IPS-18c (cell line): ENCODE data around the gene SLAMF1.

Experiments
- H3K4me3 ChIP-seq: 2 replicates; pipeline ENCODE4 v1.7.0; 2013; ENCODE audit warnings: low read depth, mild to moderate bottlenecking, low read length, moderate library complexity; ENCODE audit not compliant: insufficient read depth
- H3K9me3 ChIP-seq: one replicate; pipeline ENCODE4 v1.6.1; 2013; ENCODE audit warnings: mild to moderate bottlenecking, low read length, moderate library complexity; ENCODE audit not compliant: control insufficient read depth, insufficient read depth

Gene SLAMF1

DNA sequence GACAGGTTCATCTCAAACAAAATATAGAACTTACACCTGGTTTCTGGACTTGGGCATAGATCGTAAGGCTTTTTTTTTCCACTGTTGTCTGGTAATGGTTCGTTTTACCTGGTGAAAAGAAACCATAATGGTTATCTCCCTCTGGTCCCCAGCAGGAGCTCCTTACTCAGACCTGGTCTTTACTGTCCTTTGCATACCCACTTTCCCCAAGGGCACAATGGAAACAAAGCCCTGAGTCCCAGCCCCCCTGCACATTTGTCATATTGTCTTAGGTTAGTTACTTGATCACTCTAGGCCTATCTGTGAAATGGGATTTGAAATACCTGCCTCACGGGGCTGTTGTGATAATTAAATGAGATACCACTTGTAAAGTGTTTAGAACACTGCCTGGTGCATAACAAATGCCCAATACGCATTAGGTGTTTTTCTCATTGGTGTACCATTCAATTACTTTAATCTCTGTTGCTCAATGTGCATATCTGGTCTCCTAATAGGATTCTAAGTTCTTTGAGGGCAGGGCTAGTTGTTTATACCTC, 27.0 kb downstream of the SLAMF1 start:
- no peak overlapping the region for H3K4me3 ChIP-seq
- H3K9me3 ChIP-seq: no peaks in the 10 kb centered on the region

DNA sequence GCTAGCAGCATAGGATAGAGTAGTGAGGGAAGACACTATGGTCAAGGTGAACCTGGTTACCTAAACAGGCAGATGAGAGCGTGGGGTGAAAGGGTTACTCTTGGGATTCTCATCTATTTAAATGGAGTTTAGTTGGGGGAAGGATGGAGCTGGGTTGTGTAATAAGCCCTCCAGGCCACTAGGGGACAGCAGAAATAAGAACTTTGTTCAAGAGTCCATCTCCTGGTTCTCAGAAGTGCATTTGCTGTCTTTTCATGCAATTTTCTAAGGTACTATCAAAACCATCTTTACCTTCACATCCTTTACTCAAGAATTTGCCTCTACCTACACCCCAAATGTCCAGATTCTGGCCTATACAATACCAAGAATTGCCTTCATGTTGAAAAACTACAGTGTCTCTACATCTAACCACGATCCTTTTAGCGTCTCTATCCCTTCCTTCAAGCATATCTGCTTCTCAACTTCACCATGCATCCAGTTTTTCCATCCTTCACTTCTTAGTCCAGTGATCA, 28.0 kb downstream of the SLAMF1 start:
- no peaks in the 10 kb centered on the region for H3K9me3 ChIP-seq
- H3K4me3 ChIP-seq: no peak overlapping the region

DNA sequence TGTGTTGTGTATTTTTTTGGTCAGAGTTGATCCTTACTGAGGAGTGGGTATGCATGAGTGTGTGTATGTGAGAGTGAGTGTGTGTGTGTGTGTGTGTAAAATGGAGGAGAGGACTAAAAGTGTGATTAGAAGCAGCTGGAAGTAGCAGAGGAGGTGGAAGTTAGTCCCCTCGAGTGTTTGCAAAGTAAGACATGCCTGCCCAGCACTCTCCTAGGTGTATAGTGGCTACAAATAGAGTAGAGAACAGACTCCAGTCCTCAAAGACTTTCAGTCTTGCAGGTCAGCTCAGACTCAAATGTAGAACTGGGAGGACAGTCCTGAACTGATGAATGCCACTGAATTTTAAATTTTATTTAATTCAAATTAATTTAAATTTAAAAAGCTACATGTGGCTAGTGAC, 28.5 kb downstream of the SLAMF1 start:
- no peak overlapping the region for H3K4me3 ChIP-seq
- H3K9me3 ChIP-seq: no peaks in the 10 kb centered on the region

- Histone ChIP-seq H3K4me3 (no peak overlapping the region), H3K9me3 (no peaks in the 10 kb centered on the region)
These were observed 31.2 kb downstream of the SLAMF1 start for GRCh38 chr1:160615660-160616059.

GRCh38 chr1:160614410-160614809, 32.4 kb downstream of the SLAMF1 start:
- Histone ChIP-seq H3K9me3 (no peaks in the 10 kb centered on the region), H3K4me3 (no peak overlapping the region)

GRCh38 chr1:160612613-160613218, 34.1 kb downstream of the SLAMF1 start:
- Histone ChIP-seq H3K9me3 (no peaks in the 10 kb centered on the region), H3K4me3 (no peak overlapping the region)

- Histone ChIP-seq H3K9me3 (no peaks in the 10 kb centered on the region), H3K4me3 (no peak overlapping the region)
These were observed 36.1 kb downstream of the SLAMF1 start for GRCh38 chr1:160610569-160611242.

DNA sequence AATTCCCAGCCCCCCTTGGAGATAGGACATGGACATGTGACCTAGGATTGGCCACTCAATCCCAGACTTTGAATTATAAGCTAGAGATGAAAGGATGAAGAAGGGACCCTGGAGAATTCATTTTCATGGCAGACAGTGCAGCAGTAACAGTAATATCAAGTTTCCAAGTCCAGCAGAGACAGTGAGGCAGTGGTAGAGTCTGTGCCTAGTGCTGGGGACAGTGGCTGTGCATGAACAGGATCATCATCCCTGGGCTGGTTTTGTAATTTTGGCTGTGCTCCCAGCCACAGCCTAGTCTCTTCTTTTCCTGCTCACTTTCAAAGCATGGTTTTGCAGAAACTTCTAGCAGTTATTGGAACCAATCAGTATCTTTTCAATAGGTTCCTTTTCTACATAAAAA, 37.9 kb downstream of the SLAMF1 start:
- Histone ChIP-seq H3K9me3 (no peaks in the 10 kb centered on the region), H3K4me3 (no peak overlapping the region)

GRCh38 chr1:160608514-160608913, 38.3 kb downstream of the SLAMF1 start:
- no peak overlapping the region for H3K4me3 ChIP-seq
- no peaks in the 10 kb centered on the region for H3K9me3 ChIP-seq

DNA sequence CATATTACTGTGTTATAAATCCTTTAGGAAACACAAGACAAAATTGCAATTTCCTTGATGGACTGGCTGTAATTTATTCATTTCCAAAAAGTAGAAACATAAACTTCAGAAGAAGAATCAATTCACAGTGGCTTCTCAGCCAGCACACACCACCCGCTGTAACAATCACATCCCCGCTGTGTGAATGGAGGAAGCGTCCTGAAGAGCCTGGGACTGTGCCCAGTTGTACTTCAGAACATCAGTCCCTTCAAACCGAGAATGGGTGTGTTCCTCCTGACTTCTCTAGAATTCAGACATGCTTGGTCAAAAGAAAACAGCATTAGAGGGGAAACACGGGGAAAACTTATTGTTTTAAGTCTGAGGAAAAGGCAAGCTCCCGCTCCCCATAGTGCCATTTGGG, 38.8 kb downstream of the SLAMF1 start:
- Histone ChIP-seq H3K4me3 (no peak overlapping the region), H3K9me3 (no peaks in the 10 kb centered on the region)

DNA sequence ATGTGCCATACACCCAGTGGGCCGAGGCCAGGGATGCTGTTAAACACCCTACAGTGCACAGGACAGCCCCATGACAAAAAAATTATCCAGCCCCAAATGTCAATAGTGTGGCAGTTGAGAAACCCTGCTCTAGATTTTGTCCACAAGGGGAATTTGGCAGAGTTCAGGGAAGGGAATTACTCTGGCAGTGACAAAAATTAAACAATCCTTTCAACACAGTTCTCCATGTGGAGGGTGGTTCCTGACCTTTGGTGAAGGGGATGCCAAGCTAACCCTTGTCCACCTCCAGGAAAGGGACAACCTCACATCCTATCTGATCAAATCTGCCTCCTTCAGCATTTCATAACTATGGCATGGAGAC, 39.2 kb downstream of the SLAMF1 start:
- H3K9me3 ChIP-seq: no peaks in the 10 kb centered on the region
- H3K4me3 ChIP-seq: no peak overlapping the region

DNA sequence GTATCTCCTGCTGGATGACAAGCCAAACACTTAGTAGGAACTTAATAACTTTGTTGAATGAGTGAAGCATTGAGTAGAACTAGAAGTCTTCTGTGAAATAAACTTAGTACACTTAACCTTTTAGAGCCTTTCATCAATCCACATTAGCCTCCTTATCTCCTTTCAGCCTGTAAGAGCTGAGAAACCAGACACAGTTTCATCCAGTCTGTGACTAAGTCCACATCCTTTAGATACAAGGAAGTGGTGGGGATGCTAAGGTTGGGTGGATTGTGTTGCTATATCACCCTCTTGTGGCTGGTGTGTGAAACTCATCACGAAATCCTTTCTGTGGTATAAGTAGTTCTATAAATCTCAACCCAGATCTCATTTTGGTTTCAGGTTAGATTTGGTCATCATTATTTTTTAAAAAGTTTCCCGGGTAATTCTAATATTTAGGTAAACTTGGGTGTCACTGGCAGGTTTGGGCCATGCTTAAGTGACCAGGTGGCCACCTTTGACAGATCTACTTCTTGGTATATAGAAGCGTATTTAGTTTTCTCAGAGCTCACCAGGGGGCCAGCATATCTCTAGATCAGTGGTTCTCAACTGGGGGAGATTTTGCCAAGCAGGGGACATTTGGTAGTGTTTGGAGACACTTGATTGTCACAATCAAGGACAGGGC, 39.7 kb downstream of the SLAMF1 start:
- Histone ChIP-seq H3K9me3 (no peaks in the 10 kb centered on the region), H3K4me3 (no peak overlapping the region)

GRCh38 chr1:160606611-160607010, 40.2 kb downstream of the SLAMF1 start:
- H3K4me3 ChIP-seq: no peak overlapping the region
- no peaks in the 10 kb centered on the region for H3K9me3 ChIP-seq

DNA sequence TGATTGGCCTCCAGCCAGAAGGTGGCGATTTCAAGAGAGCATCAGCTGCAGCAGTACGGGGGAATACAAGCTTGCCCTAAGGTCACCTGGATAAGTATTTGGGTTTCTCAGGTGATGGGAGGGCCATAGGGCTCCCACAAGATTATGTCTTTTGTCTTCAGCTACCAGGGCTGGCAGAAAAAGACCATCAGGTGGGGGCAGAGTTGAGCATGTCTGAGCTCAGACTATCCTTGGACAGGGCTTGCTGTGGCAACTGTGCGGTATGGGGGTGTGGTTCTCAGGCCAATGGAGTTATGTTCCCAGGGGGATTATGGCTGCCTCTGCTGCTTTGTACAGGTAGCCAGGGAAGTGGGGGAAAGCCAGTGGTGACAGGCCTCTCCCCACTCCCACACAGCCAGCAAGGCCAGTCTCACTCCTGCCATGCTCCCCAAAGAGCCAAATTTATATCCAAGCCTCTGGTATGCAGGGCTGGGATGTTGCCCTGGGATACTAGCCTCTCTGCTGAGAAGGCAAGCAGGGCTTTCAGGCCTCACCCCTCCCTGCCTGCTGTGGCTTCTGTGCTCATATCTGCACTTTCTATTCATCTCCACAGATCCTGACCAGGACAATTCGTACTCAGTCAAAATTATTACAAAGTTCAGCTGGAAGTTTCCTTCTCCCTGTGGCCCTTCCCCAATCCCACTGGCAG, 40.9 kb downstream of the SLAMF1 start:
- H3K4me3 ChIP-seq: no peak overlapping the region

GRCh38 chr1:160605205-160605604, 41.6 kb downstream of the SLAMF1 start:
- Histone ChIP-seq H3K4me3 (no peak overlapping the region), H3K9me3 (no peaks in the 10 kb centered on the region)

More for the DNA sequence above, 40.9 kb downstream of the SLAMF1 start:
- H3K9me3 ChIP-seq: no peaks in the 10 kb centered on the region

DNA sequence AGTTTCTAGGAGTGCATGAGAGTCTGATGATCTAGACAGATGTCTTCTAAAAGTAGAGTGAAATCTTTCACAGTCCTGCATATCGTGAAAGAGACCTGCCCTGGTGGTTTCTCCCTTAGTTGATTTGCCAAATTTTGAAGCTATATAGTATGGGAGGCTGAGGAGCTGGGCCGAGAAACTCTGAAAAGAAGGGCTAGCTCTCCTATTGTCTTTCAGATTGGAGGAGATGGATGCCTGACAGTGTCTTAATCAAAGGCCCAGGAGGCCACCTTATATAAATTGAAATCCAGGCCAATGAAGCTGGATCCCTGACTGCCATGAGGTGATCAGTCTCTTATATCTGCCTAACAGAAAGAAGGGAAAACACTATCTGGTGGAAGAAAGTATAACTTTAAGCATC, 49.1 kb downstream of the SLAMF1 start:
- no peak overlapping the region for H3K4me3 ChIP-seq
- H3K9me3 ChIP-seq: no peaks in the 10 kb centered on the region

- no peak overlapping the region for H3K4me3 ChIP-seq
- no peaks in the 10 kb centered on the region for H3K9me3 ChIP-seq
These were observed 49.8 kb downstream of the SLAMF1 start for GRCh38 chr1:160597051-160597450.

DNA sequence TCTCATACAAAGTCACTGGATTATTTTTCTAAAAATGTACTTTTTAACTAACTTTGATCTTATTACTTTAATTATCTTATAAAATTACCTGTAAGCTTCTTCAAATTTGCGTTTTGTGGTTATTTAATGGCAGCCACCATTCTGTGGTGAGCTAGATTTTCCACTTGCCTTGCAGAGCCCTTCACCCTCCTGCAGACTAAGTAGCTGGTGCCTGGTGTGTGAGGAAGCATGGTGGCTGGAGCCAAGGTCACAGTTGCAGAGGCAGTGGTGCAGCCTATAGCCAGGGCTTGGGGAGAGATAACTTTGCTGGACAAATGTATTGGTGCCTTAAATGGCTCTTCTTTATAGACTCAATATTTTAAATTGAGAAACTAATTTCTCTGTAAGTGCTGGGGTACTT, 56.4 kb downstream of the SLAMF1 start:
- H3K4me3 ChIP-seq: no peak overlapping the region
- no peaks in the 10 kb centered on the region for H3K9me3 ChIP-seq
